SU-DHL-6 (cell line): ENCODE data around the gene CACNG4.

Experiments
- H2AFZ ChIP-seq: fragments of 200-600 bp; sonication (generic); 2 replicates; pipeline ENCODE4 v1.6.1; 2014; ENCODE audit warnings: low read depth, mild to moderate bottlenecking, moderate library complexity, mixed read lengths, antibody characterized with exemption, low read length; ENCODE audit not compliant: severe bottlenecking
- H3F3A ChIP-seq: fragments of 200-600 bp; shearing (Covaris generic); 2 replicates; pipeline ENCODE4 v1.6.0; 2016; ENCODE audit warnings: antibody characterized with exemption, mild to moderate bottlenecking; ENCODE audit not compliant: insufficient read depth
- H3K27ac ChIP-seq: fragments of 200-600 bp; sonication (generic); 2 replicates; pipeline ENCODE4 v1.5.1; 2016; ENCODE audit warnings: low read depth, mild to moderate bottlenecking, low read length, moderate library complexity, mixed read lengths
- H3K27me3 ChIP-seq: fragments of 200-600 bp; sonication (generic), shearing (Covaris generic); 2 replicates; pipeline ENCODE4 v1.6.0; 2014; ENCODE audit warnings: mild to moderate bottlenecking, low read length
- H3K36me3 ChIP-seq: fragments of 200-600 bp; sonication (generic); 2 replicates; pipeline ENCODE4 v1.6.1; 2014; ENCODE audit warnings: mild to moderate bottlenecking, low read length, mixed read lengths
- H3K4me2 ChIP-seq: fragments of 300-600, 200-600 bp; shearing (Covaris generic), sonication (generic); 2 replicates; pipeline ENCODE4 v1.6.0; 2014; ENCODE audit warnings: low read length, low read depth, mild to moderate bottlenecking; ENCODE audit not compliant: poor library complexity, severe bottlenecking
- H3K4me3 ChIP-seq: fragments of 200-600 bp; sonication (generic); 2 replicates; pipeline ENCODE4 v1.5.1; 2014; ENCODE audit warnings: antibody characterized with exemption, low read length, mild to moderate bottlenecking, mixed read lengths; ENCODE audit not compliant: insufficient read depth, poor library complexity, severe bottlenecking
- H3K79me2 ChIP-seq: fragments of 200-600 bp; sonication (generic); 2 replicates; pipeline ENCODE4 v1.6.1; 2014; ENCODE audit warnings: mild to moderate bottlenecking, low read length, moderate library complexity; ENCODE audit not compliant: insufficient read depth
- H3K9ac ChIP-seq: fragments of 200-600 bp; sonication (generic); 2 replicates; pipeline ENCODE4 v1.7.0; 2014; ENCODE audit warnings: mild to moderate bottlenecking, low read length
- H3K9me2 ChIP-seq: fragments of 200-600 bp; sonication (generic); replicated peaks from 2 replicates; pipeline ENCODE4 v1.6.1; 2014; ENCODE audit warnings: low read length; ENCODE audit not compliant: insufficient read depth
- H3K9me3 ChIP-seq: fragments of 200-600 bp; sonication (generic); 2 replicates; pipeline ENCODE4 v1.6.1; 2014; ENCODE audit warnings: low read length, mixed read lengths; ENCODE audit not compliant: insufficient read depth
- H4K20me1 ChIP-seq: fragments of 200-600 bp; sonication (generic); 2 replicates; pipeline ENCODE4 v1.6.1; 2014; ENCODE audit warnings: low read depth, mild to moderate bottlenecking, antibody characterized with exemption, low read length, moderate library complexity, mixed read lengths
- CTCF ChIP-seq: fragments of 200-600 bp; sonication (generic); IDR thresholded peaks from one replicate; pipeline ENCODE4 v1.5.1; 2017; ENCODE audit warnings: antibody characterized with exemption, mild to moderate bottlenecking, low read length, moderate library complexity; ENCODE audit not compliant: insufficient read depth, poor library complexity, severe bottlenecking
- EZH2phosphoT487 ChIP-seq: fragments of 200-600 bp; sonication (generic), shearing (Covaris generic); conservative IDR thresholded peaks from 2 replicates; pipeline ENCODE4 v1.6.1; 2018; ENCODE audit warnings: mild to moderate bottlenecking, antibody characterized with exemption, low read length, moderate library complexity, mixed read lengths

The CACNG4 gene

GRCh38 chr17:67019809-67020208 is 55.3 kb downstream of the CACNG4 start:
- no peaks in the 10 kb centered on the region for H3F3A ChIP-seq
- H3K9me3 ChIP-seq: no peaks in the 10 kb centered on the region
- no peak overlapping the region for H3K4me2 ChIP-seq
- no peak overlapping the region for H2AFZ ChIP-seq
- no peak for TF ChIP-seq CTCF
- TF ChIP-seq EZH2phosphoT487: no peak
- H3K27me3 ChIP-seq: no peaks in the 10 kb centered on the region
- H3K79me2 ChIP-seq: no peaks in the 10 kb centered on the region
- no peaks in the 10 kb centered on the region for H3K36me3 ChIP-seq
- no peaks in the 10 kb centered on the region for H3K9me2 ChIP-seq
- no peak overlapping the region for H3K27ac ChIP-seq
- H4K20me1 ChIP-seq: no peaks in the 10 kb centered on the region
- no peak overlapping the region for H3K9ac ChIP-seq
- H3K4me3 ChIP-seq: no peak overlapping the region

- H3K27ac ChIP-seq: no peak overlapping the region
- H3K79me2 ChIP-seq: no peaks in the 10 kb centered on the region
- no peak for TF ChIP-seq EZH2phosphoT487
- TF ChIP-seq CTCF: no peak
- H3F3A ChIP-seq: no peaks in the 10 kb centered on the region
- no peak overlapping the region for H3K4me2 ChIP-seq
- H2AFZ ChIP-seq: no peak overlapping the region
- no peak overlapping the region for H3K4me3 ChIP-seq
- no peaks in the 10 kb centered on the region for H3K9me2 ChIP-seq
- no peaks in the 10 kb centered on the region for H3K9me3 ChIP-seq
- H4K20me1 ChIP-seq: no peaks in the 10 kb centered on the region
- no peaks in the 10 kb centered on the region for H3K27me3 ChIP-seq
- H3K9ac ChIP-seq: no peak overlapping the region
- no peaks in the 10 kb centered on the region for H3K36me3 ChIP-seq
Measured at GRCh38 chr17:67020293-67020766, 55.8 kb downstream of the CACNG4 start.

- Histone ChIP-seq H3K4me3 (no peak overlapping the region), H3K9ac (no peak overlapping the region), H3K4me2 (no peak overlapping the region), H3K36me3 (no peaks in the 10 kb centered on the region), H3K79me2 (no peaks in the 10 kb centered on the region), H3K27ac (no peak overlapping the region), H3K9me3 (no peaks in the 10 kb centered on the region), H2AFZ (no peak overlapping the region), H3K27me3 (no peaks in the 10 kb centered on the region), H3F3A (no peaks in the 10 kb centered on the region), H3K9me2 (no peaks in the 10 kb centered on the region), H4K20me1 (no peaks in the 10 kb centered on the region)
- TF ChIP-seq CTCF (no peak), EZH2phosphoT487 (no peak)
Measured at GRCh38 chr17:67021196-67021595, 56.7 kb downstream of the CACNG4 start.
